NB4 (cell line): ENCODE measurements around the gene FRMPD1.
"Not testable (repeated sequence)": the region's sequence is repeated elsewhere in the genome, so short reads cannot be mapped to it uniquely, and the experiment has no call there.

Experiments used
- DNase-seq: peaks from one replicate; pipeline ENCODE4 v3.0.0; 2010; ENCODE audit warnings: low read depth
- H3K4me3 ChIP-seq: one replicate; pipeline ENCODE4 v1.5.1; 2011; ENCODE audit warnings: mild to moderate bottlenecking, low read depth, low read length, moderate library complexity
- MYC ChIP-seq: IDR thresholded peaks from 2 replicates; pipeline ENCODE4 v1.6.1; 2011; ENCODE audit warnings: low read depth, low read length
- POLR2A ChIP-seq: IDR thresholded peaks from 2 replicates; pipeline ENCODE4 v1.6.1; 2011; ENCODE audit warnings: mild to moderate bottlenecking; ENCODE audit not compliant: insufficient read length; ENCODE audit errors: extremely low read depth
- TF ChIP-seq, protein P1 (sequence below): IDR thresholded peaks from 2 replicates; pipeline ENCODE4 v1.6.1; 2011; ENCODE audit warnings: low read depth, low read length
- TF ChIP-seq, protein P2 (sequence below): IDR thresholded peaks from one replicate; pipeline ENCODE4 v1.5.1; 2012; ENCODE audit warnings: low read depth, low read length

FRMPD1 gene

DNA sequence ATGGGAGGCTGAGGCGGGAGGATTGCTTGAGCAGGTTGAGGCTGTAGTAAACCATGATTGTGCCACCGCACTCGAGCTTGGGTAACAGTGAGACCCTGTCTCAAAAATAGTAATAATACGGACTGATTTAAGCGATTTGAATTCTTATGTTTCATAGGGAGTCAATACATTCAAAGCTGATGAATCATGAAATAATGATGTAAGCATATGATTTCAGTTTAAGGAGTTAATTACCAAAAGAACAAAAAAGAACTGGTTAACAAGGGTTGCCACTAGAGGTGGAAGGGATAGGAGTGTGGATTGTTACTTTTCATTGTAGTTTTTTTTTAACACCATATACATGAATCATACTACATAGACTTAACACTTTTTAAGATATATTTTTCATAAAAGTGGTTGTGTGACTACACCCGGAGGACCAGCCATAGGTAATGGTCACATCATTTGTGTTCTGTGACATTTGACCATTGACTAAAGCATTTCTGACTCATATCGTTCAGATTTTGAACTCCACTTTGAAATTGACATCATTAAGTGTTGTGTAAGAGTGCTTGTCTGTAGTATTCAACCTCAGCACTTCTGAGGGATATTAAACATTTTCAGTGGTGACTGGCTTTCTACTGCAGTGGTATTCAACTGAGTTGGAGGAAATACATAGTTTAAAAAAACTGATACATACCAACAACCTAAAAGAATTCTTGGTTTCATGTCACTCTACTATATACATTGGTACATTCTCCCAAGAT, 109.8 kb downstream of the FRMPD1 start:
- no peak for DNase-seq
- TF ChIP-seq, protein P1, sequence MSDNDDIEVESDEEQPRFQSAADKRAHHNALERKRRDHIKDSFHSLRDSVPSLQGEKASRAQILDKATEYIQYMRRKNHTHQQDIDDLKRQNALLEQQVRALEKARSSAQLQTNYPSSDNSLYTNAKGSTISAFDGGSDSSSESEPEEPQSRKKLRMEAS: no peak
- TF ChIP-seq POLR2A (no peak), MYC (no peak)
- TF ChIP-seq, protein P2, sequence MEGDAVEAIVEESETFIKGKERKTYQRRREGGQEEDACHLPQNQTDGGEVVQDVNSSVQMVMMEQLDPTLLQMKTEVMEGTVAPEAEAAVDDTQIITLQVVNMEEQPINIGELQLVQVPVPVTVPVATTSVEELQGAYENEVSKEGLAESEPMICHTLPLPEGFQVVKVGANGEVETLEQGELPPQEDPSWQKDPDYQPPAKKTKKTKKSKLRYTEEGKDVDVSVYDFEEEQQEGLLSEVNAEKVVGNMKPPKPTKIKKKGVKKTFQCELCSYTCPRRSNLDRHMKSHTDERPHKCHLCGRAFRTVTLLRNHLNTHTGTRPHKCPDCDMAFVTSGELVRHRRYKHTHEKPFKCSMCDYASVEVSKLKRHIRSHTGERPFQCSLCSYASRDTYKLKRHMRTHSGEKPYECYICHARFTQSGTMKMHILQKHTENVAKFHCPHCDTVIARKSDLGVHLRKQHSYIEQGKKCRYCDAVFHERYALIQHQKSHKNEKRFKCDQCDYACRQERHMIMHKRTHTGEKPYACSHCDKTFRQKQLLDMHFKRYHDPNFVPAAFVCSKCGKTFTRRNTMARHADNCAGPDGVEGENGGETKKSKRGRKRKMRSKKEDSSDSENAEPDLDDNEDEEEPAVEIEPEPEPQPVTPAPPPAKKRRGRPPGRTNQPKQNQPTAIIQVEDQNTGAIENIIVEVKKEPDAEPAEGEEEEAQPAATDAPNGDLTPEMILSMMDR: no peak
- no peak overlapping the region for H3K4me3 ChIP-seq

DNA sequence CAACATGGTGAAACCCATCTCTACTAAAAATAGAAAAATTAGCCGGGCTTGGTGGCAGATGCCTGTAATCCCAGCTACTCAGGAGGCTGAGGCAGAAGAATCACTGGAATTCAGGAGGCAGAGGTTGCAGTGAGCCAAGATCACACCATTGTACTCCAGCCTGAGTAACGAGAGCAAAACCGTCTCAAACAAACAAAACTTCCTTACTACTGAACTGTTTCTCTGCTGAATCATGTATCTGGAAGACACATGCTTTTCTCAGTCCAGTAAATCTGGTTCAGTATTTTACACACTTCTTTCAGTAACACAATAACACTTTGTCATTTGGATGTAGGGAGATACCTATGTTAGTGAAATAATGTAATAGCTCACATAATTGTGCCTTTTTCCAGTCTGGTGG, 110.8 kb downstream of the FRMPD1 start:
- TF ChIP-seq POLR2A: no peak
- TF ChIP-seq, protein P2: no peak
- TF ChIP-seq, protein P1: no peak
- no peak for TF ChIP-seq MYC
- DNase-seq: no peak
- H3K4me3 ChIP-seq: no peak overlapping the region

DNA sequence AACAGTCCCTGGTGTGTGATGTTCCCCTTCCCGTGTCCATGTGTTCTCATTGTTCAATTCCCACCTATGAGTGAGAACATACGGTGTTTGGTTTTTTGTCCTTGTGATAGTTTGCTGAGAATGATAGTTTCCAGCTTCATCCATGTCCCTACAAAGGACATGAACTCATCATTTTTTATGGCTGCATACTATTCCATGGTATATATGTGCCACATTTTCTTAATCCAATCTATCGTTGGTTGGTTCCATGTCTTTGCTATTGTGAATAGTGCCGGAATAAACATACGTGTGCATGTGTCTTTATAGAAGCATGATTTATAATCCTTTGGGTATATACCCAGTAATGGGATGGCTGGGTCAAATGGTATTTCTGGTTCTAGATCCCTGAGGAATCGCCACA, 114.5 kb downstream of the FRMPD1 start:
- not testable (repeated sequence) for H3K4me3 ChIP-seq, DNase-seq

DNA sequence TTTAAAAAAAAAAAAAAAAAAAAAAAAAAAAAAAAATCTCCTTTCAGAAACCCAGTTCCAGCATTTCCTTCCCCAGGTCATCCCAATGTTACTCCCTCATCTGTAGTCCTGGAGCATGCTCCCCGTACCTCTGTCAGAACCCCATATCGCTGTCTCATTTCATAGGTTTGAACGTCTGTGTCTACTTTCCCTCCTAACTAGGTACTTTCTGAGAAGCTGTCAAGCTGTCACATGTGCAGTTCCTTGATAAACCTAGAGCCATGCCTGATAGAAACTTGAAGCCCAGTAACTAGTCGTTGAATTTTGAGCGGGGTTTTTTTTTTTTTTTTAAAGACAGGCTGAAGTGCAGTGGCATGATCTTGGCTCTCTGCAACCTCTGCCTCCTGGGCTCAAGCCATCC, 118.6 kb downstream of the FRMPD1 start:
- DNase-seq: no peak
- TF ChIP-seq, protein P2: no peak
- TF ChIP-seq MYC (no peak), POLR2A (no peak)
- TF ChIP-seq, protein P1: no peak
- no peak overlapping the region for H3K4me3 ChIP-seq

DNA sequence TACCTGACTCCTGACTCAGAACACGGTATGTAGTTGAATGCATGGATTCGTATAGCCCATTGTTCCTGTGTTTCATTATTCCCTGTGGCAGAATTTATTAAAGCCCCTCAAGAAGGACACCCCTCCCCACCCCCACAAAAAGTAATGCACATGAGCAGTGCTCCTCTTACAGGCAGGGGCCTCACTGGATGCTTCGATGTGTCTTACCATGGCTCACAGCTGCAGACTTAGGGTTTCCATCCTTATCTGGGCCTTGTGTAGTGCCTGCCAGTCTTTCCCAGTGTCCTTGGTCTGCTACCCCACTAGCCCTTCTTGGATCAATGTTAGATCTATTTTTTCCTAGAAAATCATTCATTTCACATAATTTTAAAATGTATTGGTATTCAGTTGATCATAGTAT, 119.2 kb downstream of the FRMPD1 start:
- DNase-seq: no peak
- H3K4me3 ChIP-seq: no peak overlapping the region
- TF ChIP-seq MYC (no peak), POLR2A (no peak)
- TF ChIP-seq, protein P2: no peak
- TF ChIP-seq, protein P1: no peak

DNA sequence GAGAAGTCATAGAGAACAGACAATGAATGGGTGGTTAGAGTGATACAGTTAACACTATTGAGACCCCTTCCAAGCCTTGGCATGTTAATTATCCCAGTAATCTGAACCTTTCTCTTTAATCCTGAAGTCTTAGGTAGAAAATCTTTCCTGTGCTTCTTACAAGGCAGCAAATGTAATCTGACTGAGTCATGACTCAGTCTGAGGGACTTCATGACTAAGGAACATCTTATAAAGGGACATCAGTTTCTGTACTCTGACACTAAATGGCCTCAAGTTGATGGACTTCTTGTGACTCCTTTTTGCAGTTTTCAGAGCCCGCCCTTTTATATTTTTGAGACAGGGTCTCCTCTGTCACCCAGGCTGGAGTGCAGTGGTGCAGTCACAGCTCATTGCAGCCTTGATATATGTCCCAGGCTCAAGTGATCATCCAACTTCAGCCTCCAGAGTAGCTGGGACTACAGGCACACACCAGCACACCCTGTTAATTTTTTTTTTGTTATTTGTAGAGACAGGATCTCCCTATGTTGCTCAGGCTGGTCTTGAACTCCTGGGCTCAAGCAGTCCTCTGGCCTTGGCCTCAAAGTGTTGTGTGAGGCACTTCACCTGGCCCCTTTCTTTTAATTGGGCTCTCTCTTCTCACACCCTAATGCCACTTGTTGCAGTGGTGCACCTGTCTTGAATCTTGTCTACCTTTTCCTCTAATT, 124.6 kb downstream of the FRMPD1 start:
- no peak for TF ChIP-seq POLR2A
- no peak overlapping the region for H3K4me3 ChIP-seq
- DNase-seq: no peak

DNA sequence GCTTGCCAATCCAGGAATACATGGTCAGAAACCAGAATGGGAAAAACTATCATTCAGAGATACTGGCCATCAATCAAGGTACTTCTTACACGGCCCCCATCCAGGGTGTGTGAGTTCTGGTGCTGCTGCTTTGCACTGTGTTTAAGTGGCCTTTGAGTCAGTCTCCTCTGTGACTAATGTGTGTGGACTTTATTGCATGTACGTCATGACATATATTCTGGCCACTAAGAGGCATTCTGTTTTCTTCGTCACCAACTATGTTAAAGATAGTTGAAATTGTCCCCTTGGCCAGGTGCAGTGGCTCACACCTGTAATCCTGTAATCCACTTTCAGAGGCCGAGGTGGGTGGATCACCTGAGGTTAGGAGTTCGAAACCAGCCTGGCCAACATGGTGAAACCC, 125.6 kb downstream of the FRMPD1 start:
- H3K4me3 ChIP-seq: no peak overlapping the region
- no peak for DNase-seq
- no peak for TF ChIP-seq MYC
- TF ChIP-seq, protein P2: no peak
- TF ChIP-seq, protein P1: no peak
- TF ChIP-seq POLR2A: no peak
